ENCODE measurements around the gene PPM1D. TPM values are rescaled to one million over a fixed set of nuclear protein-coding genes. Genes with fewer than 3 reads are reported as not detected.

The PPM1D gene
- total RNA-seq, 1 experiment from 2014 or later = 14.3 TPM

- CTCF ChIA-PET = interaction anchor here (0.6 to 0.8 kb wide), 5 partner anchors 8 to 1565 kb away, joined by 3 to 4 read pairs (median 3); no protein-coding TSS in a partner anchor
- no peaks in the 10 kb centered on the region for H3K27me3 Mint-ChIP-seq (ENCODE audit: insufficient read depth, unreplicated experiment)
- no TSS peak for BruUV-seq (replicated peaks)
- H3K4me3 Mint-ChIP-seq (ENCODE audit: unreplicated experiment) = no peak overlapping the region
- POLR2A ChIA-PET = interaction anchor here (1.2 kb wide), 1 partner anchor 14 kb away, joined by 3 read pairs; no protein-coding TSS in a partner anchor
- H3K27ac Mint-ChIP-seq (ENCODE audit: low read depth, unreplicated experiment) = no peak overlapping the region
- no peak for TF ChIP-seq CTCF (IDR thresholded peaks at IDR 0.05; ENCODE audit: unreplicated experiment)
- H3K4me1 Mint-ChIP-seq (ENCODE audit: insufficient read depth, unreplicated experiment) = peaks cover 6% of the 10 kb centered on the region
- no peak for DNase-seq (ENCODE audit: unreplicated experiment)
- peaks cover 18% of the 10 kb centered on the region for H3K36me3 Mint-ChIP-seq (ENCODE audit: insufficient read depth, unreplicated experiment)
- intact Hi-C loops (cut with micrococcal nuclease) = no loop called here
- no peaks in the 10 kb centered on the region for H3K9me3 Mint-ChIP-seq (ENCODE audit: unreplicated experiment)
These were observed 15.1 kb downstream of the PPM1D start for GRCh38 chr17:60615108-60615507.

- no peaks in the 10 kb centered on the region for H3K27me3 Mint-ChIP-seq (ENCODE audit: insufficient read depth, unreplicated experiment)
- H3K9me3 Mint-ChIP-seq (ENCODE audit: unreplicated experiment) = no peaks in the 10 kb centered on the region
- H3K4me3 Mint-ChIP-seq (ENCODE audit: unreplicated experiment) = no peak overlapping the region
- POLR2A ChIA-PET = no interaction called here
- no TSS peak for BruUV-seq (replicated peaks)
- H3K27ac Mint-ChIP-seq (ENCODE audit: low read depth, unreplicated experiment) = no peak overlapping the region
- no peak for DNase-seq (ENCODE audit: unreplicated experiment)
- H3K4me1 Mint-ChIP-seq (ENCODE audit: insufficient read depth, unreplicated experiment) = peaks cover 6% of the 10 kb centered on the region
- CTCF ChIA-PET = interaction anchor here (0.6 to 0.9 kb wide), 4 partner anchors 15 to 1564 kb away, joined by 3 read pairs; no protein-coding TSS in a partner anchor
- no peak for TF ChIP-seq CTCF (IDR thresholded peaks at IDR 0.05; ENCODE audit: unreplicated experiment)
- peaks cover 18% of the 10 kb centered on the region for H3K36me3 Mint-ChIP-seq (ENCODE audit: insufficient read depth, unreplicated experiment)
- intact Hi-C loops (cut with micrococcal nuclease) = no loop called here
These were observed 15.8 kb downstream of the PPM1D start for GRCh38 chr17:60615840-60616239.

- no peak for DNase-seq (ENCODE audit: unreplicated experiment)
- H3K27me3 Mint-ChIP-seq (ENCODE audit: insufficient read depth, unreplicated experiment) = no peaks in the 10 kb centered on the region
- no TSS peak for BruUV-seq (replicated peaks)
- H3K9me3 Mint-ChIP-seq (ENCODE audit: unreplicated experiment) = no peaks in the 10 kb centered on the region
- no peak for TF ChIP-seq CTCF (IDR thresholded peaks at IDR 0.05; ENCODE audit: unreplicated experiment)
- peaks cover 6% of the 10 kb centered on the region for H3K4me1 Mint-ChIP-seq (ENCODE audit: insufficient read depth, unreplicated experiment)
- intact Hi-C loops (cut with micrococcal nuclease) = no loop called here
- no peak overlapping the region for H3K27ac Mint-ChIP-seq (ENCODE audit: low read depth, unreplicated experiment)
- CTCF ChIA-PET = interaction anchor here (0.6 to 1.2 kb wide), 2 partner anchors 20 to 49 kb away, joined by 3 to 5 read pairs; no protein-coding TSS in a partner anchor
- H3K36me3 Mint-ChIP-seq (ENCODE audit: insufficient read depth, unreplicated experiment) = peaks cover 18% of the 10 kb centered on the region
- no peak overlapping the region for H3K4me3 Mint-ChIP-seq (ENCODE audit: unreplicated experiment)
- POLR2A ChIA-PET = interaction anchor here (1.7 kb wide), 1 partner anchor 12 kb away, joined by 6 read pairs; no protein-coding TSS in a partner anchor
These were observed 18.1 kb downstream of the PPM1D start for GRCh38 chr17:60618080-60618479.

GRCh38 chr17:60618854-60619526, 19.0 kb downstream of the PPM1D start:
- peaks cover 6% of the 10 kb centered on the region for H3K4me1 Mint-ChIP-seq (ENCODE audit: insufficient read depth, unreplicated experiment)
- intact Hi-C loops (cut with micrococcal nuclease) = no loop called here
- no peak for TF ChIP-seq CTCF (IDR thresholded peaks at IDR 0.05; ENCODE audit: unreplicated experiment)
- ChIA-PET CTCF (interaction anchor here (0.6 to 0.7 kb wide), 2 partner anchors 11 to 20 kb away, joined by 3 to 4 read pairs; no protein-coding TSS in a partner anchor), POLR2A (no interaction called here)
- H3K9me3 Mint-ChIP-seq (ENCODE audit: unreplicated experiment) = no peaks in the 10 kb centered on the region
- BruUV-seq (replicated peaks) = no TSS peak
- no peak for DNase-seq (ENCODE audit: unreplicated experiment)
- H3K4me3 Mint-ChIP-seq (ENCODE audit: unreplicated experiment) = no peak overlapping the region
- H3K27me3 Mint-ChIP-seq (ENCODE audit: insufficient read depth, unreplicated experiment) = no peaks in the 10 kb centered on the region
- no peak overlapping the region for H3K27ac Mint-ChIP-seq (ENCODE audit: low read depth, unreplicated experiment)
- peaks cover 22% of the 10 kb centered on the region for H3K36me3 Mint-ChIP-seq (ENCODE audit: insufficient read depth, unreplicated experiment)
